GM21786 (cell line): ENCODE results near the gene SOX5.

Experiments
- ATAC-seq: cut with Tn5 transposase; IDR thresholded peaks from one replicate; pipeline ENCODE4 v1.9.1; 2021; ENCODE audit not compliant: unreplicated experiment

SOX5 gene

GRCh38 chr12:23699031-23699430 is 250.4 kb downstream of the SOX5 start:
- no peak for ATAC-seq

GRCh38 chr12:23694920-23695319 is 254.6 kb downstream of the SOX5 start:
- no peak for ATAC-seq

- ATAC-seq, result no peak
Measured at GRCh38 chr12:23694307-23694706, 255.2 kb downstream of the SOX5 start.

GRCh38 chr12:23687947-23688346 is 261.5 kb downstream of the SOX5 start:
- ATAC-seq, result no peak

GRCh38 chr12:23686095-23686494 is 263.4 kb downstream of the SOX5 start:
- ATAC-seq, result no peak

DNA sequence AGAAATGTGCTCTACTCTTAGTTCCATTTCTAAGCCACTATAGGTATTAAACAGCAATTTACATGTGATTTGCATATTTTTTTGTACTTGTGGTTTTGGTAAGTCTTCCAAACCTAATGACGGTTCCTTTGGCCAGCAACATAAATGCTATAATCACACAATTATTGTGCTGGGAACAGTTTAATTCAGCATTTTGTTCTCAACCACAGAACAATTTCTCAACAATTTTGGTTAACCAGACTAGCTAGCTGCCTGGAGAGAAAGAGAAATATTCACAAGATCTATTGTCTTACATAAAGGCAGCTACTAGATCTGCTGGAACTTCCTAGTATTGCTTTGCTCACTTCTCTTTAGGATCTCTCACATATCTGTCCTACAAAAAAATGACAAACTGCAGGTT is 265.3 kb downstream of the SOX5 start:
- no peak for ATAC-seq

GRCh38 chr12:23681237-23681636 is 268.2 kb downstream of the SOX5 start:
- no peak for ATAC-seq

- no peak for ATAC-seq
Measured at GRCh38 chr12:23674064-23674463, 275.4 kb downstream of the SOX5 start.

- ATAC-seq, result no peak
Measured at GRCh38 chr12:23671881-23672280, 277.6 kb downstream of the SOX5 start.

- no peak for ATAC-seq
Measured at GRCh38 chr12:23670684-23671083, 278.8 kb downstream of the SOX5 start.

DNA sequence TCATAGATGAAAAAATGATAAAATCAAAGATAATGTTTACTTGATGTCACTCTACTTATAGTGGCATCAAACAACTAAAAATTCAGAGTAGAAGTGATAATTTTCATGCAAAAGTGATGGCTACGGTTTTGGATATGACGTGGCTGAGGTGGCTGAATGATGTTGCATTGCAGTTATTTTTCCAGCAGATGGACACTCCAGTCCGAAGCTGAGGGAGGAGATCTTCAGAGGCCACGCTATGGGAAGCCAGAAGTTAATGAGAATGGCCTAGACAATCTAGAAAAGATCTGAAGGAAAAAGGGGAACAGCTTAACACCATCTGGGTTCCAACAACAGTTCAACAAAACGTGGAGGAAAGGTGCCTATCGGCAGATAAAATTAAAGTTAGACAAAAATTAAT is 279.8 kb downstream of the SOX5 start:
- ATAC-seq, result no peak

DNA sequence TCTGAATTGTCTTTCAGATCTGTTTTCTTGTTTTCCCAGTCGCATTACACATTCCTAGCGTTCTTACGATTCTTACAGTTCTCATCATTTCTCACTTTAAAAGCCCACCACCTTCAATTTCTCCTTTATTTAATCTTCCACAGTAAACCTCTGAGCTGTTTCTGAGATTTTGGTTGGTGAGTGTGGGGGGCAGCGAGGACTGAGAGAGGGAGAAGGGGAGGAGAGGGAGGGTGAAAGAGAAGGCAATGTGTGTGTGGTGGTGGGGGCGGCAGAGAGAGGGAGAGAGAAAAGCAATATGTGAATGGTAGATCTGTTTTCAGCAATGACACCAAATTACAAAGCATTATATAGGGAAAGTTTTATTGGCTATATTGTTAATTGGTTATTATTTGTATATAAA is 282.6 kb downstream of the SOX5 start:
- ATAC-seq, result no peak

DNA sequence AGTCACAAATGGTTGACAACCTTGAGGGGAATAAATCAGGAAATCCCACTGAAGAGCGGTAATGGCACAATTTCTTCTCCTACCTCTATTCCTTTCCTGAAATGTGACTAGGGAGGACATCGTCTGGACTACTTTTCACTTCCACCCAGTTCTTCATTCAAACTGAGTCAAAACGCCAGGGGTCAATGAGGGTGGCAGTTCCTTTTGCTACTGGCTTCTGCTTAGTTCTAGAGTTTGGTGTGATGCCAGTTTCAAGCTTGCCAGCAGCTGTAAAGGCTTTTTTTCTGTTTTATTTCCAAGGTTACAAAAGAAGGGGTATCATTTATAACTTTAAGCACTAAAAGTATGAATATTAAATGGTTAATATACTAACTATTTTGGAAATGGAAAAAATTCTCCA is 286.5 kb downstream of the SOX5 start:
- no peak for ATAC-seq

DNA sequence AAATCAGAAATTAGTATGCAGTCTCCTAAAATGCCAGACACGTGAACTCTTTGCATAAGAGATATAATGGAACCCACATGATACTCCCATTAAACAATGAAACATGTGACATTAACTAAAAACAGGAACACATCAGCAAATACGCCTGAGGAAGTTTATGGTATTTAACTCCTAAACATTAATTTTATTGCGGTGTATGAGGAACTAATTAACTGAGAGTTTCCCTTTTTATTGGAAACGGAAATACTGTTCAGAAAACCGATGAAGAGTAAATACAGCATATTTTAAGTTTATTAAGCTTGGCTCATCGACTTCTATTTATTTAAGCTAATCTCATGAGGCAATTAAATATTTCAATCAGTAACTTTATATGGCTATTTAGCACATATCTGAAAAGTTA is 290.3 kb downstream of the SOX5 start:
- no peak for ATAC-seq

DNA sequence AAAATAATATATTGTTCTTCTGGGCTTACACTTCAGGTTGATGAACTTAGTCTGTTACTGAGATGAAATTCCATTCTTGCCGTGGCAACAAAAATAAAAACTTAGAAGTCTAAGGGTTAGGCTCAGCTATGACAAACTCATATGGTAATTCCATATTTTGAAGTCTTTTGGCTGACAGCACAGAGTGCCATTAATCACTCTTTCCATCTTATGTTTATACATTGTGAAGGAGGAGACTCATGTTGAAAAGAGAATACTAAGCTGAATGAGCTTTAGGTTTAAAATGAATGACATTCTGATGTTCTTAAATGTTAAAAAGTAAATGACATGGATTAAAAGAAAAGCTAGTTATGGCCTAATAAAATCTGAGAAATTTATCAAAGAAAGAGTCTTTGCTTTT is 291.9 kb downstream of the SOX5 start:
- ATAC-seq, result no peak

DNA sequence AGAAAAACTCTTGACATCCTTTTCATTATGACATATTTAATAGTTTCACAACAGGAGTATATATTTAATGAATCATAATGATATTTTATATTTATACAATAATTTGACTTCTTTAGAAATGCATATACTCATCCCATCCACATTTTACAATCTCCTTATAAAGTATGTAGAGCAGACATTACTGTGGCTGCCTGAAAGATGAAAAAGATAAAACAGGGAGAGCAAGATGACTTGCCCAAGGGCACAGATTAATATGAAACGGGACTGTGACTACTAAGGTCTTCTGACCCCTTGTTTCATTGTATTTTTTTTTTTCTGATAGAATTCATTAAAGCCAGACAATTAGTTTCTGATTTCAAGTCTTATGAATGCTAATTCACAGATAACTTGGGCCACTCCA is 293.6 kb downstream of the SOX5 start:
- ATAC-seq, result no peak

DNA sequence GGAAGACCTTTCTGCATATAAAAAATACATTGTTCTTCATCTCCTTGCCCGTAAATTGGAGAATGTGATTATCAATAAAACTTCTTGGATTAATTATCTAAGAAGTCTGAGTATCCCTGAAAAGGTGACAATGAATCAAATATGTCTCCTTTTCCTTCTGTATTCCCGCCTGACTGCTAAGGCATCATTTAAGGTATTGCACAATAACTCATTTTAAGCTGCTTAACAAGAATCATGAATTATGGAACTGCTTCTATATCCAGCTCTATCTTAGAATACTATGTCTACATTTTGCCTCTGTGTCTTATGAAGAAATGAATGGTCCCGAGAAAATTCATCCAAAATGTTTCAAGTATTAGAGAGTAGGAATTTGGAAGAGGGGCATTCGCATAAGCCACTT is 294.4 kb downstream of the SOX5 start:
- no peak for ATAC-seq

- no peak for ATAC-seq
Measured at GRCh38 chr12:23648546-23648945, 300.9 kb downstream of the SOX5 start.

- no peak for ATAC-seq
Measured at GRCh38 chr12:23640754-23641153, 308.7 kb downstream of the SOX5 start.

- ATAC-seq, result no peak
Measured at GRCh38 chr12:23634344-23634743, 315.1 kb downstream of the SOX5 start.

DNA sequence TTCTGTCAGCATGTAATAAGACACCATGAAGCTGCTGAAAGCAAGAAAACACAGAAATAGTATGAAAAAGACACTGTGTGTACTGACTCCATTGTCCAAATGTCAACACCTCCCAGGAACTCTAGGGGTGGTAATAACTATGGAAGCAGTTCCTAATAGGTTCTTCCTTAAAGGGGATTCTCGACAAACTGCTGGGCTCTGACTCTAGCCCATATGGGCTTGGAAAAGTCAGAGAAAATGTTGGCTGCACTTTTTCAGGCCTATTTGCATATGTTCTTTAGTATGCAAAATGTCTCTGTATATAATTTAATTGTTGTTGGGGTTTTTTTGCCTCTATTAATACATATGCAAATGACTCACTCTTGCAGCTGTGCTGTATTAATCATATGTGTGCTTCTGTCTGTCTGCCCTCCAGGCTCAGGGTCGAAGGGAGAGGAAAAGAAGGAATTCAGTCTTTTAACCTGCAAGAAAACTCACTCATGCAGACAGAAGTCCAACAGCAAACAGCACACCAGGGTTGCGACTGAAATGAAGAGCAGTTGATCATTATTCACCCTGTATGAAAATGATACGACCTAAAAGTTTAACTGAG is 317.6 kb downstream of the SOX5 start:
- ATAC-seq, result no peak

DNA sequence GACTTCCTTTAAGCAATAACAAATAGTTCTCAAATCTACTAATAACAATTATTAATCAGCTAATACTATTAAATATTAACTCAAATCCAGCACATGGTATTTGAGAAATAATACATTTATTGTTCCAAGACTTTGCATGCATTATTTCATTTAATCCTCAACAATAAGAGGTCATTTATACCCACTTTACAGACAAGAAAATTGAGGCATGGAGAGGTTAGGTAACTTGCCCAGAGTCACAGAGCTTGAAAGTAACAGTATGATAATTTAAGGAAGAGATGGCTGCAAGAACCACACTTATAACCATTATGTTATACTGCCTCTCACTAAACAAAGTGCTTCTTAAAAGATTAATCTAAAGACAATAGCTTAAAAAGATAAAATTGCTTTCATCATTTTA is 318.9 kb downstream of the SOX5 start:
- ATAC-seq, result no peak

GRCh38 chr12:23628806-23629205 is 320.7 kb downstream of the SOX5 start:
- ATAC-seq, result no peak

GRCh38 chr12:23626791-23627190 is 322.7 kb downstream of the SOX5 start:
- no peak for ATAC-seq
